WTC11 (cell line): ENCODE measurements around the gene PIGO. TPM values are rescaled to one million over a fixed set of nuclear protein-coding genes. Genes with fewer than 3 reads are reported as not detected.

Experiments
- ATAC-seq: fragments of 200-7000 bp; cut with Tn5 transposase; 2 replicates; pipeline ENCODE4 v1.10.0; 2021; ENCODE audit warnings: mild to moderate bottlenecking, moderate library complexity
- CTCF ChIA-PET: fragments of 300-600 bp; sonication (Branson Sonifier 250); formaldehyde crosslinking; loops from one replicate; lab custom pipeline; 2021; ENCODE audit warnings: antibody characterized with exemption; lab: Charles Lee
- POLR2A ChIA-PET: fragments of 350-600 bp; sonication (Branson Sonifier 250); formaldehyde crosslinking; loops from one replicate; lab custom pipeline; 2021; ENCODE audit warnings: antibody characterized with exemption; lab: Charles Lee
- DNase-seq: peaks from one replicate; pipeline ENCODE4 v3.0.0; 2021; ENCODE audit warnings: low spot score
- H3K27ac Mint-ChIP-seq: 2 replicates; pipeline ENCODE4 v1.8.0; 2021; ENCODE audit warnings: mixed read lengths
- H3K27me3 Mint-ChIP-seq: 2 replicates; pipeline ENCODE4 v1.8.0; 2021; ENCODE audit warnings: low read depth, mild to moderate bottlenecking, moderate library complexity, mixed read lengths
- H3K36me3 Mint-ChIP-seq: 2 replicates; pipeline ENCODE4 v1.8.0; 2021; ENCODE audit warnings: mixed read lengths
- H3K4me1 Mint-ChIP-seq: 2 replicates; pipeline ENCODE4 v1.8.0; 2022; ENCODE audit warnings: mixed read lengths
- H3K4me3 Mint-ChIP-seq: 2 replicates; pipeline ENCODE4 v1.8.0; 2021; ENCODE audit warnings: mild to moderate bottlenecking, moderate library complexity, mixed read lengths
- H3K9me3 Mint-ChIP-seq: 2 replicates; pipeline ENCODE4 v1.8.0; 2021; ENCODE audit warnings: mixed read lengths
- ATF6 ChIP-seq: sonication (generic); formaldehyde crosslinking; IDR thresholded peaks from 2 replicates; pipeline ENCODE4 v1.8.1; 2023; ENCODE audit warnings: mild to moderate bottlenecking, missing genetic modification reagents
- CBFB ChIP-seq: sonication (generic); formaldehyde crosslinking; IDR thresholded peaks from 2 replicates; pipeline ENCODE4 v1.8.1; 2022; ENCODE audit warnings: mild to moderate bottlenecking, low read depth, missing genetic modification reagents
- CREB1 ChIP-seq: sonication (generic); formaldehyde crosslinking; IDR thresholded peaks from 2 replicates; pipeline ENCODE4 v1.8.0; 2023; ENCODE audit warnings: mild to moderate bottlenecking, missing genetic modification reagents
- CTCF ChIP-seq: fragments of 200-600 bp; IDR thresholded peaks from 2 replicates; pipeline ENCODE4 v1.8.0; 2022; ENCODE audit warnings: antibody characterized with exemption
- E2F5 ChIP-seq: sonication (generic); formaldehyde crosslinking; IDR thresholded peaks from 2 replicates; pipeline ENCODE4 v1.8.1; 2022; ENCODE audit warnings: mild to moderate bottlenecking, moderate library complexity, missing genetic modification reagents
- ETV6 ChIP-seq: sonication (generic); formaldehyde crosslinking; IDR thresholded peaks from 2 replicates; pipeline ENCODE4 v1.8.1; 2022; ENCODE audit warnings: mild to moderate bottlenecking, missing genetic modification reagents
- FOXP4 ChIP-seq: sonication (generic); formaldehyde crosslinking; IDR thresholded peaks from 2 replicates; pipeline ENCODE4 v1.8.0; 2022; ENCODE audit warnings: mild to moderate bottlenecking, missing genetic modification reagents
- MYBL2 ChIP-seq: sonication (generic); formaldehyde crosslinking; IDR thresholded peaks from 2 replicates; pipeline ENCODE4 v1.8.1; 2023; ENCODE audit warnings: mild to moderate bottlenecking, moderate library complexity, missing genetic modification reagents
- NFYB ChIP-seq: sonication (generic); formaldehyde crosslinking; conservative IDR thresholded peaks from 2 replicates; pipeline ENCODE4 v1.8.0; 2022; ENCODE audit warnings: low read depth, missing genetic modification reagents
- TEAD1 ChIP-seq: sonication (generic); formaldehyde crosslinking; IDR thresholded peaks from 2 replicates; pipeline ENCODE4 v1.8.0; 2022; ENCODE audit warnings: mild to moderate bottlenecking, missing genetic modification reagents
- ZNF138 ChIP-seq: sonication (generic); formaldehyde crosslinking; conservative IDR thresholded peaks from 2 replicates; pipeline ENCODE4 v1.8.1; 2022; ENCODE audit warnings: mild to moderate bottlenecking, moderate library complexity, missing genetic modification reagents
- ZNF416 ChIP-seq: fragments of 250-450 bp; sonication (Bioruptor Pico); IDR thresholded peaks from 2 replicates; pipeline ENCODE4 v1.9.0; 2021; ENCODE audit warnings: mild to moderate bottlenecking, inconsistent platforms
- ZNF671 ChIP-seq: fragments of 250-450 bp; sonication (Bioruptor Pico); IDR thresholded peaks from 2 replicates; pipeline ENCODE4 v1.8.0; 2021; ENCODE audit warnings: mild to moderate bottlenecking
- total RNA-seq: library from RNA; stranded (reverse); gene quantifications from 3 replicates; pipeline ENCODE4 v1.2.3, GENCODE V29; 2021
- TF ChIP-seq, protein P1 (sequence below): fragments of 250-450 bp; sonication (Bioruptor Pico); IDR thresholded peaks from 2 replicates; pipeline ENCODE4 v1.9.0; 2021; ENCODE audit warnings: moderate library complexity, mild to moderate bottlenecking, inconsistent platforms, borderline replicate concordance

PIGO gene
- total RNA-seq, 1 experiment from 2014 or later: 23.8 TPM

DNA sequence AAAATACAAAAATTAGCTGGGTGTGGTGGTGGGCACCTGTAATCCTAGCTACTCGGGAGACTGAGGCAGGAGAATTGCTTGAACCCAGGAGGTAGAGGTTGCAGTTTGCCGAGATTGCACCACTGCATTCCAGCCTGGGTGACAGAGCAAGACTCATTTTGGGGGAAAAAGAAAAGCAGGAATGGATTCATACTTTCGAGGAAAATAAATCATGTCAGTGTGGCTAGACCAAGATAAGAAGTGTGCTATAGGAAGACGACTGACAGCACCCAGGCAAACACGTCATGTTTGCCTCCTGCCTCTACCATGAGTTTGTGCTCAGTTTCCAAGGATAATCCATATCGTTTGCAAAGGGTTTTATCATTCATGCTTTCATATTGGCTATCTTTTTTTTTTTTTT lies 38.5 kb upstream of the PIGO start (continued):
- TF ChIP-seq CBFB (CRISPR knock-in tag) (no peak), CTCF (no peak), FOXP4 (no peak), TEAD1 (no peak), ATF6 (CRISPR knock-in tag) (no peak), ZNF138 (CRISPR knock-in tag) (no peak), CREB1 (CRISPR knock-in tag) (no peak), NFYB (no peak), ZNF416 (no peak), ZNF671 (CRISPR knock-in tag) (no peak)
- TF ChIP-seq, protein P1, sequence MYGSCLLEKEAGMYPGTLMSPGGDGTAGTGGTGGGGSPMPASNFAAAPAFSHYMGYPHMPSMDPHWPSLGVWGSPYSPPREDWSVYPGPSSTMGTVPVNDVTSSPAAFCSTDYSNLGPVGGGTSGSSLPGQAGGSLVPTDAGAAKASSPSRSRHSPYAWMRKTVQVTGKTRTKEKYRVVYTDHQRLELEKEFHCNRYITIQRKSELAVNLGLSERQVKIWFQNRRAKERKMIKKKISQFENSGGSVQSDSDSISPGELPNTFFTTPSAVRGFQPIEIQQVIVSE (CRISPR knock-in tag): no peak

DNA sequence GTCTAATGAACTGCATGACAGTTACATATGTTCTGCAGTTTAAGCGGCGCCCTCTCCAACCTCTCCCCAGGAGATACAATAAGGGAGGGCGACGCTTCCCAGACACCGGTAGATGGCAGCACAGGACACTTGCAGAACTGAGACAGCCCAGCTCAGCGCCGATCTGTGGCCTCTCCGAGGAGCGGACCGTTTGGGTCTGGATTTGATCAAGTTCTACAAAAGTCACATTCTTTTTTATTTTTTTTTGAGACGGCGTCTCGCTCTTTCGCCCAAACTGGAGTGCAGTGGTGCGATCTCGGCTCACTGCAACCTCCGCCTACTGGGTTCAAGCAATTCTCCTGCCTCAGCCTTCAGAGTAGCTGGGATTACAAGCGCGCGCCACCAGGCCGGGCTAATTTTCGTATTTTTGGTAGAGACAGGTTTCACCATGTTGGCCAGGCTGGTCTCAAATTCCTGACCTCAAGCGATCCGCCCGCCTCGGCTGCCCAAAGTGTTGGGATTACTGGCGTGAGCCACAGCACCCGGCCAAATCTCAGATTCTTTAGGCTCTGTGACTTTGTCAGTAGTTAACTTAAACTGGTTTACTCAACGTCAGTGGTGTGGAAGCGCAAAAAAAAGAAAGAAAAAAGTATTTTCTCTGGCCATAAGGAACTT lies 20.6 kb upstream of the PIGO start:
- H3K4me1 Mint-ChIP-seq: peaks cover 28% of the 10 kb centered on the region
- no peaks in the 10 kb centered on the region for H3K27me3 Mint-ChIP-seq
- H3K36me3 Mint-ChIP-seq: no peaks in the 10 kb centered on the region
- TF ChIP-seq ETV6 (CRISPR knock-in tag) (peak; percentile 53; the same call in 1 of the 2 replicates), E2F5 (CRISPR knock-in tag) (no peak), CTCF (peak; percentile 69), MYBL2 (CRISPR knock-in tag) (no peak)
- no peaks in the 10 kb centered on the region for H3K9me3 Mint-ChIP-seq
- ATAC-seq: peak; percentile 34
- peak overlapping the region; percentile 96 for H3K27ac Mint-ChIP-seq
- ChIA-PET POLR2A (interaction anchor here (1.5 kb wide), 1 partner anchor 46 kb away, joined by 5 read pairs; no protein-coding TSS in a partner anchor), CTCF (interaction anchor here (0.7 to 3.4 kb wide), 30 partner anchors 10 to 437 kb away, joined by 3 to 77 read pairs (median 4); partner anchors contain the start of genes PIGO, RUSC2, STOML2 and UNC13B)
- DNase-seq: peak; percentile 92
- H3K4me3 Mint-ChIP-seq: peak overlapping the region; percentile 98
